Astrocyte (in vitro differentiated cells and primary cell): ENCODE measurements around the gene SLC16A7. TPM values are rescaled to one million over a fixed set of nuclear protein-coding genes. Genes with fewer than 3 reads are reported as not detected.

Source experiments
- DNase-seq: peaks from one replicate; pipeline ENCODE4 v3.0.0-alpha.2; 2010; ENCODE audit warnings: low read depth
- FAIRE-seq: peaks from 2 replicates; lab custom pipeline; 2011; peaks lifted over from hg19 to GRCh38; lab: Jason Lieb, UNC
- H2AFZ ChIP-seq: 2 replicates; pipeline ENCODE4 v1.6.0; 2012; ENCODE audit warnings: low read depth, low read length, inconsistent platforms
- H3K27ac ChIP-seq: 2 replicates; pipeline ENCODE4 v1.5.1; 2011; ENCODE audit warnings: low read depth, low read length, inconsistent platforms
- H3K27me3 ChIP-seq: 2 replicates; pipeline ENCODE4 v1.6.0; 2011; ENCODE audit warnings: low read length, inconsistent platforms; ENCODE audit not compliant: insufficient read depth
- H3K36me3 ChIP-seq: 2 replicates; pipeline ENCODE4 v1.5.1; 2011; ENCODE audit warnings: low read length, inconsistent platforms; ENCODE audit not compliant: insufficient read depth
- H3K4me1 ChIP-seq: 2 replicates; pipeline ENCODE4 v1.5.1; 2011; ENCODE audit warnings: low read length, inconsistent platforms; ENCODE audit not compliant: insufficient read depth
- H3K4me2 ChIP-seq: 2 replicates; pipeline ENCODE4 v1.6.0; 2012; ENCODE audit warnings: low read length, inconsistent platforms
- H3K4me3 ChIP-seq: 2 replicates; pipeline ENCODE4 v1.5.1; 2011; ENCODE audit warnings: low read depth, mild to moderate bottlenecking, low read length, inconsistent platforms; ENCODE audit not compliant: insufficient read depth
- H3K79me2 ChIP-seq: 2 replicates; pipeline ENCODE4 v1.6.0; 2012; ENCODE audit warnings: mild to moderate bottlenecking, low read length, inconsistent platforms; ENCODE audit not compliant: insufficient read depth
- H3K9ac ChIP-seq: 2 replicates; pipeline ENCODE4 v1.6.0; 2012; ENCODE audit warnings: mild to moderate bottlenecking, low read length, inconsistent platforms
- H3K9me3 ChIP-seq: 2 replicates; pipeline ENCODE4 v1.5.1; 2012; ENCODE audit warnings: low read depth, mild to moderate bottlenecking, low read length, inconsistent platforms; ENCODE audit not compliant: insufficient read depth
- H4K20me1 ChIP-seq: 2 replicates; pipeline ENCODE4 v1.6.0; 2012; ENCODE audit warnings: low read length, inconsistent platforms; ENCODE audit not compliant: insufficient read depth
- H3K27ac Mint-ChIP-seq: one replicate; pipeline ENCODE4 v1.8.0; 2021; ENCODE audit warnings: mild to moderate bottlenecking, mixed read lengths; ENCODE audit not compliant: unreplicated experiment
- H3K27me3 Mint-ChIP-seq: one replicate; pipeline ENCODE4 v1.8.0; 2021; ENCODE audit warnings: low read depth, mixed read lengths; ENCODE audit not compliant: unreplicated experiment
- H3K36me3 Mint-ChIP-seq: one replicate; pipeline ENCODE4 v1.8.0; 2021; ENCODE audit warnings: low read depth, mixed read lengths; ENCODE audit not compliant: unreplicated experiment
- H3K4me1 Mint-ChIP-seq: one replicate; pipeline ENCODE4 v1.8.0; 2021; ENCODE audit warnings: low read depth, mixed read lengths; ENCODE audit not compliant: unreplicated experiment
- H3K4me3 Mint-ChIP-seq: one replicate; pipeline ENCODE4 v1.8.0; 2021; ENCODE audit warnings: mild to moderate bottlenecking, moderate library complexity, mixed read lengths; ENCODE audit not compliant: unreplicated experiment
- H3K9me3 Mint-ChIP-seq: one replicate; pipeline ENCODE4 v1.8.0; 2021; ENCODE audit warnings: mild to moderate bottlenecking, mixed read lengths; ENCODE audit not compliant: unreplicated experiment
- EZH2 ChIP-seq: IDR thresholded peaks from 2 replicates; pipeline ENCODE4 v1.6.1; 2012; ENCODE audit warnings: mild to moderate bottlenecking, low read length, inconsistent platforms; ENCODE audit not compliant: insufficient read depth
- total RNA-seq: library from RNA; stranded (reverse); gene quantifications from 2 replicates; pipeline ENCODE4 v1.2.1, GENCODE V29; 2021
- TF ChIP-seq, protein P1 (sequence below): IDR thresholded peaks from 2 replicates; pipeline ENCODE4 v1.5.1; 2011; ENCODE audit warnings: low read depth, mild to moderate bottlenecking, inconsistent platforms, low read length, moderate library complexity; ENCODE audit not compliant: insufficient read depth

Gene SLC16A7
- total RNA-seq, 1 donor from 2014 or later: 4.5 TPM

DNA sequence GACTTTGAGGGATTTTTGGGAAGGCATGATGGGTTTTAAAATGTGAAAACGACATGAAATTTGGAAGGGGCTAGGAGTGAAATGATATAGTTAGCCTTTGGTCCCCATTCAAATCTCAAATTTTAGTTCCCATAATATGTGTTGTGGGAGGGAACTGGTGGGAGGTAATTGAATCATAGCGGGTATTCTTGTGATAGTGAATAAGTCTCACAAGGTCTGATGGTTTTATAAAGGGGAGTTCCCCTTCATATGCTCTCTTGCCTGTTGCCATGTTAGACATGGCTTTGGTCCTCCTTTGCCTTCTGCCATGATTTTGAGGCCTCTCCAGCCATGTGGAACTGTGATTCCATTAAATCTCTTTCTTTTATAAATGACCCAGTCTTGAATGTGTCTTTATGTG lies 72.8 kb downstream of the SLC16A7 start:
- Histone ChIP-seq H3K4me3 (no peak overlapping the region), H3K27me3 (no peaks in the 10 kb centered on the region), H3K79me2 (no peaks in the 10 kb centered on the region), H4K20me1 (no peaks in the 10 kb centered on the region), H3K9me3 (no peaks in the 10 kb centered on the region), H3K9ac (no peak overlapping the region), H3K27ac (no peak overlapping the region), H3K36me3 (no peaks in the 10 kb centered on the region), H3K4me1 (no peaks in the 10 kb centered on the region), H2AFZ (no peak overlapping the region), H3K4me2 (no peak overlapping the region)
- FAIRE-seq (no peak), DNase-seq (no peak)
- Mint-ChIP-seq H3K4me1 (no peaks in the 10 kb centered on the region), H3K4me3 (no peak overlapping the region), H3K9me3 (peaks cover 8% of the 10 kb centered on the region), H3K36me3 (no peaks in the 10 kb centered on the region), H3K27ac (no peak overlapping the region), H3K27me3 (no peaks in the 10 kb centered on the region)
- TF ChIP-seq EZH2: no peak
- TF ChIP-seq, protein P1, sequence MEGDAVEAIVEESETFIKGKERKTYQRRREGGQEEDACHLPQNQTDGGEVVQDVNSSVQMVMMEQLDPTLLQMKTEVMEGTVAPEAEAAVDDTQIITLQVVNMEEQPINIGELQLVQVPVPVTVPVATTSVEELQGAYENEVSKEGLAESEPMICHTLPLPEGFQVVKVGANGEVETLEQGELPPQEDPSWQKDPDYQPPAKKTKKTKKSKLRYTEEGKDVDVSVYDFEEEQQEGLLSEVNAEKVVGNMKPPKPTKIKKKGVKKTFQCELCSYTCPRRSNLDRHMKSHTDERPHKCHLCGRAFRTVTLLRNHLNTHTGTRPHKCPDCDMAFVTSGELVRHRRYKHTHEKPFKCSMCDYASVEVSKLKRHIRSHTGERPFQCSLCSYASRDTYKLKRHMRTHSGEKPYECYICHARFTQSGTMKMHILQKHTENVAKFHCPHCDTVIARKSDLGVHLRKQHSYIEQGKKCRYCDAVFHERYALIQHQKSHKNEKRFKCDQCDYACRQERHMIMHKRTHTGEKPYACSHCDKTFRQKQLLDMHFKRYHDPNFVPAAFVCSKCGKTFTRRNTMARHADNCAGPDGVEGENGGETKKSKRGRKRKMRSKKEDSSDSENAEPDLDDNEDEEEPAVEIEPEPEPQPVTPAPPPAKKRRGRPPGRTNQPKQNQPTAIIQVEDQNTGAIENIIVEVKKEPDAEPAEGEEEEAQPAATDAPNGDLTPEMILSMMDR: no peak

DNA sequence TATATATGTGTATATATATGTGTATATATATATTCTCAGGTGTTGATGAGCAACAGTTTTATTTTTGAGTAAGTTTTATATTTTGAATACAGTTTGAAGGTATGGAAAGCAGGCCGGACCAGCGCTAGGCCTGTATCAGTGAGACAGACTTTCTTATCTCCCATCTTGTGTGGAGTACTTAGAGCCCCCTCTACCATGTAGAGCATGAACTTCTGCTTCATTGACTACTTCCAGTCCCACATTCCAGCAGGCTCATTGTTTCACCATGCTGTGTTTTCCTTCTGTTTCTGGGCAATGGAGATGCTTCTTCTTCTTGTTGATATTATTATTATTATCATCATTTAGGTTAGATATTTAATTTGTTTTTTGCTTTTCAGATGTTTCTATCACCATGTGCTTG lies 76.4 kb downstream of the SLC16A7 start:
- Histone ChIP-seq H3K9ac (no peak overlapping the region), H3K4me2 (no peak overlapping the region), H3K4me1 (no peaks in the 10 kb centered on the region), H3K9me3 (no peaks in the 10 kb centered on the region), H3K27ac (no peak overlapping the region), H2AFZ (no peak overlapping the region), H3K27me3 (no peaks in the 10 kb centered on the region), H3K4me3 (no peak overlapping the region), H3K36me3 (no peaks in the 10 kb centered on the region), H3K79me2 (no peaks in the 10 kb centered on the region), H4K20me1 (no peaks in the 10 kb centered on the region)
- TF ChIP-seq, protein P1: no peak
- TF ChIP-seq EZH2: no peak
- DNase-seq (no peak), FAIRE-seq (no peak)
- no peak overlapping the region for H3K4me3 Mint-ChIP-seq
- no peaks in the 10 kb centered on the region for H3K27me3 Mint-ChIP-seq
- no peak overlapping the region for H3K27ac Mint-ChIP-seq
- no peaks in the 10 kb centered on the region for H3K36me3 Mint-ChIP-seq
- H3K4me1 Mint-ChIP-seq: no peaks in the 10 kb centered on the region
- H3K9me3 Mint-ChIP-seq: peaks cover under 1% of the 10 kb centered on the region

DNA sequence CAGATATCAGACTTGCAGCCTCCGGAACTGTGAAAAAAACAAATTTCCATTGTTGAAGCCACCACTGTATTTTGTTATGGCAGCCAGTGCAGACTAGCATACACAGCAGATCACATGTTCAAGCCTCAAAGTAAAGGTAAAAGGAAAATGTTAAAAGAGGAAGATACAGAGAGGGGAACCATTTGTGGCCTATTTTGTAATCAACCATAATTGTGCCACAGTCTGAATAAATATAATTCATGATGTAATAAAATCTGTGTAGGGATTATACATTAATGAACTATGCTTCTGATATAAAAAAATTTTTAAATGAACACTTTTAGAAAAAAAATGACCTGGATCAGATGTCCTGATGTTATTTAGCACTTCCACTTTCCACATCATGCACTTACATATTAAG lies 79.6 kb downstream of the SLC16A7 start:
- no peak overlapping the region for H3K27ac Mint-ChIP-seq
- TF ChIP-seq, protein P1: no peak
- no peak for TF ChIP-seq EZH2
- FAIRE-seq (no peak), DNase-seq (no peak)
- Histone ChIP-seq H3K4me3 (no peak overlapping the region), H3K27me3 (no peaks in the 10 kb centered on the region), H3K9me3 (peaks cover 7% of the 10 kb centered on the region), H4K20me1 (no peaks in the 10 kb centered on the region), H3K36me3 (no peaks in the 10 kb centered on the region), H3K4me1 (no peaks in the 10 kb centered on the region), H2AFZ (no peak overlapping the region), H3K79me2 (no peaks in the 10 kb centered on the region), H3K9ac (no peak overlapping the region), H3K4me2 (no peak overlapping the region), H3K27ac (no peak overlapping the region)
- H3K4me1 Mint-ChIP-seq: no peaks in the 10 kb centered on the region
- H3K9me3 Mint-ChIP-seq: no peaks in the 10 kb centered on the region
- no peaks in the 10 kb centered on the region for H3K36me3 Mint-ChIP-seq
- no peaks in the 10 kb centered on the region for H3K27me3 Mint-ChIP-seq
- no peak overlapping the region for H3K4me3 Mint-ChIP-seq
